Esophagus squamous epithelium (tissue), 5 donors: ENCODE data around the gene IGFL4. TPM values are rescaled to one million over a fixed set of nuclear protein-coding genes. Genes with fewer than 3 reads are reported as not detected.

Source experiments
- DNase-seq: peaks from one replicate; lab custom pipeline; 2025; lab: John Stamatoyannopoulos, UW
- H3K27ac ChIP-seq, 4 donors: fragments of 200-600 bp; sonication (generic); one replicate each; pipeline ENCODE4 v1.5.1; 2016 to 2019; ENCODE audit warnings: mild to moderate bottlenecking in 1 of 4
- H3K27me3 ChIP-seq, 4 donors: fragments of 200-600 bp; sonication (generic); 1 replicate in 3 of 4; 2 replicates in 1 of 4; pipeline versions ENCODE4 v1.5.1 to v1.6.0; 2017 to 2021; ENCODE audit warnings: antibody characterized with exemption in 1 of 4
- H3K36me3 ChIP-seq, 3 donors: fragments of 200-600 bp; sonication (generic); one replicate each; pipeline ENCODE4 v1.5.1; 2016 to 2019
- H3K4me1 ChIP-seq, 3 donors: fragments of 200-600 bp; sonication (generic); one replicate each; pipeline ENCODE4 v1.5.1; 2017 to 2019
- H3K4me3 ChIP-seq, 4 donors: fragments of 200-600 bp; sonication (generic); 1 replicate in 3 of 4; 2 replicates in 1 of 4; pipeline ENCODE4 v1.5.1; 2016 to 2019; ENCODE audit warnings: mild to moderate bottlenecking in 2 of 4, moderate library complexity in 1 of 4
- H3K9me3 ChIP-seq, 3 donors: fragments of 200-600 bp; sonication (generic); one replicate each; pipeline ENCODE4 v1.5.1; 2016 to 2019
- CTCF ChIP-seq, 6 experiments: fragments of 450-650 bp in 4 of 6; fragments of 200-600 bp in 2 of 6; sonication (generic) in 2 of 6; IDR thresholded peaks; one replicate each; pipeline ENCODE4 v1.5.1; 2016 to 2019; ENCODE audit warnings: antibody characterized with exemption in 6 of 6, mild to moderate bottlenecking in 4 of 6, moderate library complexity in 4 of 6
- POLR2A ChIP-seq, 4 donors: fragments of 450-650 bp; IDR thresholded peaks; one replicate each; pipeline ENCODE4 v1.6.1; 2017; ENCODE audit warnings: antibody characterized with exemption in 4 of 4, mild to moderate bottlenecking in 4 of 4, moderate library complexity in 3 of 4
- WGBS, 2 donors: methylation state at CpG; one replicate each; pipeline ENCODE4 v1.1.5; 2018; 5-methylcytosine and 5-hydroxymethylcytosine counted together
- intact Hi-C: fragments of 100-400 bp; cut with DNase I; formaldehyde crosslinking; loops from one replicate; pipeline ENCODE4 v1.15.0; 2022
- total RNA-seq, 4 donors: library from RNA; depleted of rRNA; stranded (reverse); fragments of >200 nt; gene quantifications; one replicate each; pipeline ENCODE4 v1.1.0, GENCODE V29; 2016
- donor health status: DM: yes; HTN: yes; CAD: no.

Gene IGFL4
- total RNA-seq, 4 donors from 2014 or later = not detected

- Histone ChIP-seq H3K4me1 (peaks cover 7 to 42% (median 15%) of the 10 kb centered on the region in 3 donors), H3K4me3 (no peak overlapping the region), H3K27me3 (peaks cover 0 to 86% (median 8%) of the 10 kb centered on the region in 4 donors), H3K9me3 (no peaks in the 10 kb centered on the region), H3K27ac (no peak overlapping the region), H3K36me3 (no peaks in the 10 kb centered on the region)
- 76 to 85% methylated on average over 3 of the region's 3 CpGs for WGBS, 2 donors
- no peak for DNase-seq
- TF ChIP-seq POLR2A (IDR thresholded peaks at IDR 0.05) (no peak), CTCF (IDR thresholded peaks at IDR 0.05) (no peak)
- intact Hi-C loops = no loop called here
Observed at GRCh38 chr19:46073268-46073922, 32.6 kb upstream of the IGFL4 start.

- intact Hi-C loops = no loop called here
- peaks cover 0 to 48% (median 9%) of the 10 kb centered on the region in 3 donors for H3K4me1 ChIP-seq
- H3K36me3 ChIP-seq = no peaks in the 10 kb centered on the region
- H3K9me3 ChIP-seq = no peaks in the 10 kb centered on the region
- peak overlapping the region in 3 of 4 donors; percentile 9 to 70 (median 9) for H3K27ac ChIP-seq
- WGBS, 2 donors = 24 to 27% methylated on average over 6 of the region's 6 CpGs
- TF ChIP-seq CTCF (IDR thresholded peaks at IDR 0.05) = no peak
- TF ChIP-seq POLR2A (IDR thresholded peaks at IDR 0.05) = no peak
- no peak overlapping the region for H3K4me3 ChIP-seq
- no peak for DNase-seq
- H3K27me3 ChIP-seq = peaks cover 0 to 78% (median 0%) of the 10 kb centered on the region in 4 donors
Observed at GRCh38 chr19:46069806-46070341, 29.1 kb upstream of the IGFL4 start.

- Histone ChIP-seq H3K27ac (peak overlapping the region in 3 of 4 donors; percentile 11 to 45 (median 19)), H3K36me3 (no peaks in the 10 kb centered on the region), H3K4me1 (peaks cover 0 to 48% (median 9%) of the 10 kb centered on the region in 3 donors), H3K27me3 (peaks cover 0 to 77% (median 0%) of the 10 kb centered on the region in 4 donors), H3K9me3 (no peaks in the 10 kb centered on the region), H3K4me3 (no peak overlapping the region)
- no peak for DNase-seq
- WGBS, 2 donors = 41 to 44% methylated on average over 7 to 8 of the region's 12 CpGs
- TF ChIP-seq POLR2A (IDR thresholded peaks at IDR 0.05) = no peak
- intact Hi-C loops = no loop called here
Observed at GRCh38 chr19:46068345-46069258, 27.8 kb upstream of the IGFL4 start.

GRCh38 chr19:46067691-46068090, 26.9 kb upstream of the IGFL4 start:
- DNase-seq = no peak
- no peak overlapping the region for H3K27ac ChIP-seq
- peaks cover 0 to 48% (median 9%) of the 10 kb centered on the region in 3 donors for H3K4me1 ChIP-seq
- no peak overlapping the region for H3K4me3 ChIP-seq
- no peaks in the 10 kb centered on the region for H3K9me3 ChIP-seq
- intact Hi-C loops = no loop called here
- no peaks in the 10 kb centered on the region for H3K36me3 ChIP-seq
- TF ChIP-seq CTCF (IDR thresholded peaks at IDR 0.05) (no peak), POLR2A (IDR thresholded peaks at IDR 0.05) (no peak)
- 70% methylated on average over 1 of the region's 1 CpG; no CpG with 5 or more reads in 1 of the 2 donors for WGBS, 2 donors
- H3K27me3 ChIP-seq = peaks cover 0 to 77% (median 0%) of the 10 kb centered on the region in 4 donors

- TF ChIP-seq POLR2A (IDR thresholded peaks at IDR 0.05) = no peak
- TF ChIP-seq CTCF (IDR thresholded peaks at IDR 0.05) = no peak
- H3K4me1 ChIP-seq = peaks cover 0 to 48% (median 9%) of the 10 kb centered on the region in 3 donors
- no peak overlapping the region for H3K4me3 ChIP-seq
- peaks cover 0 to 5% (median 0%) of the 10 kb centered on the region in 3 donors for H3K9me3 ChIP-seq
- DNase-seq = no peak
- H3K36me3 ChIP-seq = no peaks in the 10 kb centered on the region
- WGBS, 2 donors = 40 to 86% methylated on average over 1 of the region's 1 CpG
- H3K27ac ChIP-seq = no peak overlapping the region
- H3K27me3 ChIP-seq = peaks cover 0 to 79% (median 0%) of the 10 kb centered on the region in 4 donors
- intact Hi-C loops = no loop called here
Observed at GRCh38 chr19:46066471-46066870, 25.7 kb upstream of the IGFL4 start.
